ENCODE measurements around the gene HOMER2. TPM values are rescaled to one million over a fixed set of nuclear protein-coding genes. Genes with fewer than 3 reads are reported as not detected.

Gene HOMER2
- total RNA-seq, 1 experiment from 2014 or later, result 22.6 TPM

GRCh38 chr15:82995938-82996337 is 43.4 kb upstream of the HOMER2 start:
- no TSS peak for BruUV-seq (replicated peaks)

GRCh38 chr15:82995076-82995475 is 42.6 kb upstream of the HOMER2 start:
- TF ChIP-seq EZH2 (IDR thresholded peaks at IDR 0.05; ENCODE audit: low read length, unreplicated experiment), result no peak
- intact Hi-C loops (cut with micrococcal nuclease), result no loop called here
- Histone ChIP-seq H2AFZ (ENCODE audit: low read length) (no peak overlapping the region), H3K9me3 (ENCODE audit: low read length) (no peaks in the 10 kb centered on the region), H3K9ac (ENCODE audit: low read length) (no peak overlapping the region), H3F3A (ENCODE audit: low read length, unreplicated experiment) (no peaks in the 10 kb centered on the region), H4K20me1 (ENCODE audit: low read length) (no peaks in the 10 kb centered on the region), H3K9me2 (replicated peaks; ENCODE audit: low read length) (no peaks in the 10 kb centered on the region), H3K27ac (ENCODE audit: low read length) (no peak overlapping the region), H3K79me2 (ENCODE audit: low read length) (no peaks in the 10 kb centered on the region), H3K27me3 (ENCODE audit: low read length) (no peaks in the 10 kb centered on the region), H3K36me3 (ENCODE audit: low read depth, low read length) (peaks cover 3% of the 10 kb centered on the region), H3K4me3 (ENCODE audit: low read length) (no peak overlapping the region), H3K4me1 (ENCODE audit: insufficient read depth, low read length) (no peaks in the 10 kb centered on the region), H3K4me2 (ENCODE audit: low read length) (no peak overlapping the region)
- DNase-seq (no peak), ATAC-seq (no peak)
- POLR2A ChIA-PET (ENCODE audit: unreplicated experiment), result interaction anchor here (0.6 kb wide), 1 partner anchor 143 kb away, joined by 3 read pairs; no protein-coding TSS in a partner anchor
- BruUV-seq (replicated peaks), result no TSS peak
- CTCF ChIA-PET, result no interaction called here

More at GRCh38 chr15:82995938-82996337, 43.4 kb upstream of the HOMER2 start:
- no peaks in the 10 kb centered on the region for H3K9me3 ChIP-seq (ENCODE audit: low read length)
- TF ChIP-seq CTCF (conservative IDR thresholded peaks at IDR 0.05; ENCODE audit: low read depth, low read length), result no peak
- TF ChIP-seq EZH2phosphoT487 (IDR thresholded peaks at IDR 0.05; ENCODE audit: borderline replicate concordance, low read length), result no peak
- no peak for TF ChIP-seq EZH2 (IDR thresholded peaks at IDR 0.05; ENCODE audit: low read length, unreplicated experiment)
- H3K9ac ChIP-seq (ENCODE audit: low read length), result no peak overlapping the region
- ChIA-PET CTCF (no interaction called here), POLR2A (ENCODE audit: unreplicated experiment) (interaction anchor here (0.6 kb wide), 1 partner anchor 80 kb away, joined by 5 read pairs; no protein-coding TSS in a partner anchor)
- H3K4me1 ChIP-seq (ENCODE audit: insufficient read depth, low read length), result no peaks in the 10 kb centered on the region
- ATAC-seq (no peak), DNase-seq (no peak)
- H3K4me2 ChIP-seq (ENCODE audit: low read length), result no peak overlapping the region
- H3K9me2 ChIP-seq (replicated peaks; ENCODE audit: low read length), result no peaks in the 10 kb centered on the region
- H3F3A ChIP-seq (ENCODE audit: low read length, unreplicated experiment), result no peaks in the 10 kb centered on the region
- H4K20me1 ChIP-seq (ENCODE audit: low read length), result no peaks in the 10 kb centered on the region
- no peak overlapping the region for H3K4me3 ChIP-seq (ENCODE audit: low read length)
- no peak overlapping the region for H2AFZ ChIP-seq (ENCODE audit: low read length)
- intact Hi-C loops (cut with micrococcal nuclease), result no loop called here
- no peaks in the 10 kb centered on the region for H3K79me2 ChIP-seq (ENCODE audit: low read length)
- H3K36me3 ChIP-seq (ENCODE audit: low read depth, low read length), result no peaks in the 10 kb centered on the region; the same call in 1 of the 2 replicates
- H3K27ac ChIP-seq (ENCODE audit: low read length), result no peak overlapping the region
- H3K27me3 ChIP-seq (ENCODE audit: low read length), result no peaks in the 10 kb centered on the region

GRCh38 chr15:82993144-82993543 is 40.6 kb upstream of the HOMER2 start:
- intact Hi-C loops (cut with micrococcal nuclease), result no loop called here
- ATAC-seq, result no peak
- Histone ChIP-seq H4K20me1 (ENCODE audit: low read length) (no peaks in the 10 kb centered on the region), H3F3A (ENCODE audit: low read length, unreplicated experiment) (no peaks in the 10 kb centered on the region), H3K79me2 (ENCODE audit: low read length) (no peaks in the 10 kb centered on the region), H3K4me2 (ENCODE audit: low read length) (no peak overlapping the region), H3K4me3 (ENCODE audit: low read length) (no peak overlapping the region), H3K36me3 (ENCODE audit: low read depth, low read length) (peaks cover 8% of the 10 kb centered on the region), H2AFZ (ENCODE audit: low read length) (no peak overlapping the region), H3K9me3 (ENCODE audit: low read length) (no peaks in the 10 kb centered on the region), H3K9ac (ENCODE audit: low read length) (no peak overlapping the region), H3K9me2 (replicated peaks; ENCODE audit: low read length) (no peaks in the 10 kb centered on the region), H3K27ac (ENCODE audit: low read length) (no peak overlapping the region), H3K4me1 (ENCODE audit: insufficient read depth, low read length) (no peaks in the 10 kb centered on the region), H3K27me3 (ENCODE audit: low read length) (no peaks in the 10 kb centered on the region)
- no peak for DNase-seq
- TF ChIP-seq EZH2 (IDR thresholded peaks at IDR 0.05; ENCODE audit: low read length, unreplicated experiment) (no peak), EZH2phosphoT487 (IDR thresholded peaks at IDR 0.05; ENCODE audit: borderline replicate concordance, low read length) (no peak), CTCF (conservative IDR thresholded peaks at IDR 0.05; ENCODE audit: low read depth, low read length) (no peak)
- CTCF ChIA-PET, result no interaction called here
- no TSS peak for BruUV-seq (replicated peaks)
- POLR2A ChIA-PET (ENCODE audit: unreplicated experiment), result no interaction called here

All from PC-3 (cell line).